GM21381 (cell line): ENCODE measurements around the gene TDRD9.
"Not testable (repeated sequence)": the region's sequence is repeated elsewhere in the genome, so short reads cannot be mapped to it uniquely, and the experiment has no call there.

Experiments used
- ATAC-seq: cut with Tn5 transposase; IDR thresholded peaks from one replicate; pipeline ENCODE4 v1.9.1; 2021; ENCODE audit warnings: mild to moderate bottlenecking, moderate library complexity; ENCODE audit not compliant: unreplicated experiment

Gene TDRD9

DNA sequence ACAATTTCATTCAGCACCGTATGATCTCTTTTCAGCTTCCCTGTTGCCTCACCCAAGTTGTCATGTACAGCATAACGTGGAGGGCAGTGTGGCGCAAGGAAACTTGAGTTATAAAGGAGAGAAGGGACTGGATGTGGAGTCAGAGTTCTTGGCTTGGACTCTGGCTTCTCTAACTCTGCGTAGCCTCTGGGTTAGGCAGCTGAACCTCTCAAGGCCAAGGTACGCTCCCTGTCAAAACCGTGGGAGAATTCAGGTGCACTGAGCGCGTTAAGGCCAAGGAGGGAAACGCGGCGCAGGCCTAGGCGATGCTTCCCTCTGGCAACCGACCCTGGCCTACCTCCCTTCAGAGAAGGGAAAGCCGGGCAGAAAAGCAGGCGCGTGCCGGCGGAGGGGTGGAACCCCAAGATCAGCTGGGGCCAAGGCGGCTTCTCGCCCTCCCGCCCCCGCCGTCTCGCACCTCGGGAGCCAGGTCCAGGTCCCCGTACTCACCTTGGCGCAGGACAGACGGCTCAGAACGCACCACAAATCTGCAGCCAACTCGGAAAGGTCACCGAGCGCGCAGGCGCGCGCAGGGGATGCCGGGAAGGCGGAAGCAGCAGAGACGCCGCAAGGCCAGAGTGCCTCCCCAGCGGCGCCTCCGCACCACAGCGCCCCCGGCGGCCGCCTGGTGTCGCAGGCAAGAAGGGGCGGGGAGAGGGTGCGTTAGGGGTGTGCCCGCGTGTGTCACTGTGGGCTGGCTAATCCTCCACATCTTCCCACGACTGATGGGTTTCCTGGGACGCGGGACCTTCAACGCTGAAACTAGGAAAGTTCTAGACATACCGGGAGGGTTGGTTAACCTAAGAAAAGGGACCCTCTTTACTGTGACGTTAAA lies 7.0 kb upstream of the TDRD9 start:
- ATAC-seq, result peak; percentile 97

DNA sequence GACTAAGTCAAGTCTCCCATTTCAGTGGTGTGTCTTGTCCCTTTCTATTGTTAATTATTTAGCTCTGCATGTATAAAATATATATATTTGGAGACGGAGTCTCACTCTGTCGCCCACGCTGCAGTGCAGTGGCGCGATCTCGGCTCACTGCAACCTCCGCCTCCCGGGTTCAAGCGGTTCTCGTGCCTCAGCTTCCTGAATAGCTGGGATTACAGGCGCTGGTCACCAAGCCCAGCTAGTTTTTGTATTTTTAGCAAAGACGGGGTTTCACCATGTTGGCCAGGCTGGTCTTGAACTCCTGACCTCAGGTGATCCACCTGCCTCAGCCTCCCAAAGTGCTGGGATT lies 6.4 kb upstream of the TDRD9 start:
- not testable (repeated sequence) for ATAC-seq

DNA sequence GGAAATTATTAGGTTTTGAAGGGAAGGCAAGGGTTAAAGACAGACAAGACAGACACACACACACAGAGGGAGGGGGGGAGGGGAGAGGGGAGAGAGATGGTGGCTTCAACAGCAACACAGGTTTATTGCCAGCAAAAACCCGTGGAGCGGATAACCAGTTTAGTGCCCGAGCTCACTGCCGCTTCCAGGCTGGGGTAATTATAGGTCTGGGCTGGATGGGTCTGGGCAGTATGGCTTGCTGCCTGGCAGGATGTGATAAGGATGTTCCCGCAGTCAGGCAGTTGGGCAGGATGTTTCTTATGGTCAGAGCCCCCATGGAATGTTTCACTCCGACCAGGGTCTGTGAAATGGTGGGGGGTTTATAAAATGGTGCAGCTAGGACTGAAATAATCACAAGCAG lies 4.4 kb upstream of the TDRD9 start:
- ATAC-seq, result no peak

DNA sequence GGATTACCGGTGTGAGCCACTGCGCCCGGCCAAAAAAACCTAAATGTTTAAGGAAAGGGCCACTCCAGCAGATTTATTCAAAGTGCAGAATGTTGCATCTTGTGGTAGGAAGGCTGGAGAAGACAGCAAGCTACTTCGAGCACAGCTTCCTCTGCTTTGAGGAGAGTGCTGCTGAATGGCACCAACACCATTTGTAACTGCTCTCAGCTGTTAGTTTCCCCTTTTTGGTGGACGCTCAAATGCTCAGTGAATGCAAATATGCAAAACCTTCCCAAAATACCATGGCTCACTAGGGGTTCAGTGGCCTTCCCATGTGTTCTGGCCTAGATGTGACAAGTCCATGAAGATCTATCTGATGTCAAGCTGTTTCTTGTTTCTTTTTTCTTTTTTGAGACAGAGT lies 2.9 kb upstream of the TDRD9 start:
- no peak for ATAC-seq

DNA sequence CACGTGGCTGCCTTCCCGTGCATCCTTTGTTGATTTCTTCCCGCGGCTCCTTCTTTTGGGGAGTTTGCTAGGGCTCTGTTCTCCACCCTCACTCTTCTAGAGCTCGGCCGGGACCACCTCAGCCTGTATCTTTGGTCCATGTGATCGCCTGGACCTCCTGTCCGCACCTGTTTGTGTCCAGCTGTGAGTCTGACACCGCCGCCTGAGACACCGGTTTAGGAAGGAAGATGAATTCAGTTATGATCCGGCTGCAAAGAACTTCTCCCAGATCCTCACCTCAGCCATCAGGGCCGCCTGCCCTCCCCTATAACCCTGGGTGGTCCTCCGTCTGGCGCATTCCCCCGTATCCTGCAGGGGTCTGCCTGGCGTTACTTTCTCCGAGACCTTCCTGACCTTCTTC lies 690 bp upstream of the TDRD9 start:
- ATAC-seq, result no peak

DNA sequence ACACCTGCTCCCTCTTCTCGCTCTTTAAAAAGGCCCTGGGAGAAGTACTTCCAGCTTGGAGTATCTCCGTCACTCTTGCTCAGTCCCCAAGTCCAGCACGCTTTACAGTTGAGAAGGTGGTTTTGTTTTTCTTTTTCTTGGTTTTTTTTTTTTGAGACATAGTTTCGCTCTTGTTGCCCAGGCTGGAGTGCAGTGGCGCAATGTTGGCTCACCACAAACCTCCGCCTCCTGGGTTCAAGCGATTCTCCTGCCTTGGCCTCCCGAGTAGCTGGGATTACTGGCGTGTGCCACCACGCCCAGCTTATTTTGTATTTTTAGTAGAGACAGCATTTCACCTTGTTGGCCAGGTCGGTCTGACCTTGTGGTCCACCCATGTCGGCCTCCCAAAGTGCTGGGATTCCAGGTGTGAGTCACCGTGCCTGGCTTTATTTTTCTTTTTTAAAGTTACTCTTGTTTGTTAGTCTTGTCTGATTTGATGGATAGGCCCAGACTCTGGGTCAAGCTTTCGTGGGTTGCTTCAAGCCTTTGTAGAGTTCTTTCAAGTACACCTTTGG lies 1.9 kb downstream of the TDRD9 start:
- ATAC-seq, result no peak

DNA sequence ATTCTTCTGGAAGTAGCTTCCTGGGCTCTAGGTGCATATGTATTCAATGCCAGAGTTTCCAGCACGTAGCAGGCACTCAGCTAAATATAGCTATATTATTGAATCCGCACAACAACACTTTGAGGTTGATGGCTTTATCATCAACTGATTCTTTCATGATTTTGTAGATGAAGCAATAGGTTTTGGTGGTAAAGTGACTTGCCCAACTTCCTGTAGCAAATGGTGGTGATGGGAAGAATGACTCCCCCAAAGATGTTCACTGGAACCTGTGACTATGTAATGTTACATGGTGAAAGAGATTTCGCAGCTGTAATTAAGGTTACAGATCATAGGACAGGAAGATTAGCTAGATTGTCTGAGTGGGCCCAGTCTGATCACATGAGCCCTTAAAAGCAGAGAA lies 3.2 kb downstream of the TDRD9 start:
- no peak for ATAC-seq

DNA sequence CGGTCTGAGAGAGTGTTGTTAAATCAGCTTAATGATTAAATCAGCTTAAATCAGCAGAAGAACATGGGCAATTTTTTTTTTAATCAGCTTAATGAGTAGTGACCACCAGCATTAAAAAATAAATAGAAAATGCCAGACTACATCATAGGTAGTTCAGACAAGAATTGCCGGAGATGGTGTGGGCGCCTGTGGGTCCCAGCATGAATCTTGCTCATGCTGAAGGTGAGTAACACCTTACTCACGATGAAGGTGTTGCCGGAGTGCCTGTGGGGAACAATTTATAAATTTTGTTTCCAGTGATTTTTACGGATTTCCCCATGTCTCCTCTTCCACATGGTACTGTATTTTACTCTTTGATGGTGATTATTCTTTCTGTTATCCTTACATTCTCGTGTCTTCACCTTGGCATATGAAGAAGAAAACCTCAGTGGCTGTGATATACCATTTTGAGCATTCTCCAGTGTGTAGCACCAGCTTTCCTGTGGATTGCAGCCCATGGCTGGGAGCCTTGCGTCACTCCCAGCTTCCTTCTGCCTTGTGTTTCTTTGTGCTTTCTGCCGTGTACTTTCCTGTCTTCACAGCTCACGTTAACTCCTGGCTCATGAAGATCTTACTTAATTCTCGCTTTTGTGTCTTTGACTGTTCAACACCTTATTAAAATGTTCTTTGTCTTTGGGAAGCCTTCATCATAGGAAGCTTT lies 4.7 kb downstream of the TDRD9 start:
- ATAC-seq, result no peak

DNA sequence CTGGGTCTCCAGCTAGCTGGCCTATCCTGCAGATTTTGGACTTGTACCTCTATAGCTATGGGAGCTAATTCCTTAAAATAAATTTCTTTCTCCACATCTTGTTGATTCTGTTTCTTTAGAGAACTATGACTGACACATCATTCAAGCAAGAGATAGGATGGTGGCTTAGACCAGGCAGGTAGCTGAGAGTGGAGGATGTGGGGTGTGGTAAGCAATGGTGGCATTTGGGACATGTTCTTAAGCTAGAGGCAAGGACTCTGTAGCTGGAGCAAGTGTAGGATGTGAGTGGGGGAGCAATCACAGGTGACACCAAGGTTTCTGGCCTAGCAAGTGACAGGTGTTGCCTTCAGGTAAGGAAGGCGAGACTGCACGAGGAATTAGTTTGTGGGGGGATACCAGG lies 6.8 kb downstream of the TDRD9 start:
- no peak for ATAC-seq

DNA sequence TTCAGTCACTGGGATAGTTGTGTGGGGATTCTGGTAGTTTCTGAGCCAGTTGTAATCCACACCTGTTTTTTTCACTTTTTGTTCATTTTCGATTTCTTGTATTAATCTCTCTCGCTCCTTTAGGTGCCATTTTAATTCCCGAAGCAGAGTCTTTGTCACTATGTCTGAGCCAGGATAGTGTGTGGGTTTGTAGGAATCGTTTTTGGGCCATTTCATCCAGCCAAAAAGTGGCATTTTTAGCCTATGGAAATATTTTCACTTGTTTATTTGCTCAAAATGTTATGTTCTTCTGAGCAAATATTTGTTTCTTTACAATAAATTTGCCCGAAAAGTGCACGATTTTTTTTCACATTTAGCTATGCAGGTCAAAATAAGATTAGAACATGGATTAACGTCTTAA lies 13.2 kb downstream of the TDRD9 start:
- no peak for ATAC-seq

DNA sequence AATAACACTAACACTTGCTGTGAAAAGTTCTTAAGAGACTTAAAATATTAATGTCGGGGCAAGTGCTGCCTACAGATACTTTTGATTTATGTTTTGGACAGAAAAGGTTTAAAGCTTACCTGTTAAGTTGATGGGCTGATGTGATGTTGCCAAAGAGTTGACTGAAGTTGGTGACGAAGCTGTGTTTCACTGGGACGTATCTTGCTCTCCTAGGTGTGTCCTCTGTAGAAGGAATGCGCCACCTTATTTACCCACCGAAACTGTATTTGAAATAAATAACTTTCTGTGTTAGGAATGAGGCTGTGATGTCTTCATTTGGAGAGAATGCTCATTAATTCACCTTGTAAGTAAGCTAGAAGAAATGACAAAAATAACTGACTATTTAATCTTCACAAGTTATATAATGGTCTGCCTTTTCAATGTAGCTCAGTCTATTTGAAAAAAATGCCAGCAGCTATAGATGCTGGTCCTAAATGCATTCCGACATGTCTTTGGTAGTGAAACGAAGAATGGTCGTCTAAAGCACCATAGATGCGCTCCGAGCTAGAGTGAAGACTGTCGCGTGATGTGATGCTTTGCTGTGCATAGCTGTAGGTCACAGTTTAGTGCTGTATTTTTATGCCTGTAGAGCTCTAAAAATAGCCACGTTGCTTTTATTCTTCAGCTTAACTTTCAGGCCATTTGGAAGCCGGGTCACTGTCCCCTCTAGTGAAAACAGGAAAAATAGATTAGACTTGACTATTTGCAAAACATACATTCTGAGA lies 13.9 kb downstream of the TDRD9 start, which contains the start of gene RD3L:
TSS of gene RD3L (minus strand) at position 557 of the 764 bp plus-strand sequence. CDS start 834 bp downstream, outside the sequence.
- no peak for ATAC-seq

DNA sequence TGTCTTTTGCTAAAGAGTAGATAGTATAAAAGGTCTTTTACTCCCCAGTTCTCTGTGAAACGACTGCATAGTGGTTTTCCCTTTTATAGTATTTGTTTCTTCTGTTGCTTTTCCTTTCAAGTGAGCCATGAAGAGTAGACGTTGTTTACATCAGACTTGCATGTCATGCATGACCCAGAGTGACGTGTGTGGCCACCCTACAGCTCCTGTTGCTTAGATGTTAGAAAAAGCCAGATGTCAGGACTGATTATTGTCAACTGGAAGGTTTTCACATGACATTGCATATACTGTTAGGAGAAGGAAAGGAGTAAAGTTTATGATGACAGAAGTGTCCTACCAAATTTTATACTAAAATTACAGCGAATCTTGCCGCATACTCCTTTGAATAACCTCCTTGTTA lies 15.4 kb downstream of the TDRD9 start:
- ATAC-seq, result no peak

DNA sequence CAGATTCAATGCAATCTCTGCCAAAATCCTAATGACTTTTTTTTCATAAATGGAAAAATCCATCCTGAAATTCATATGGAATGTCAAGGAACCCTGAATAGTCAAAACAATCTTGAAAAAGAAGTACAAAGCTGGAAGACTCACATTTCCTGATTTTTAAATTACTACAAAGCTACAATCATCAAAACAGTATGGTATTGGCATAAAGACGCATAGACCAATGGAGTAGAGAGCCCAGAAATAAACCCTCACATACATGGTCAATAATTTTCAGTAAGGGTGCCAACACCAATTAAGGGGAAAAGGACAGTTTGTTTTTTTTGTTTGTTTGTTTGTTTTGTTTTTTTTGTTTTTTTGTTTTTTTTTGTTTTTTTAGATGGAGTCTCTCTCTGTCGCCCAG lies 18.7 kb downstream of the TDRD9 start:
- ATAC-seq, result no peak

DNA sequence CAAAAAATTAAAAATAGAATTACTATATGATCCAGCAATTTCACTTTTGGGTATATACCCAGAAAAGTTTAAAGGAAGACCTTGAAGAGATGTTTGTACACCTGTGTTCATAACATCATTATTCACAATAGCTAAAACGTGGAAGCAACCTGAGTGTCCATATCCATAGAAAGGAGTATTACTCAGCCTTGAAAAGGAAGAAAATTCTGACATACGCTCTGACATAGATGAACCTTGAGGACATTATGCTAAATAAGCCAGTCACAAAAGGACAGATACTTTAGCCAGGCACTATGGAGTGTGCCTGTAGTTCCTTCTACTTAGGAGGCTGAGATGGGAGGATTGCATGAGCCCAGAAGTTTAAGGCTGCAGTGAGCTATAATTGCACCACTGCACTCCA lies 20.2 kb downstream of the TDRD9 start:
- no peak for ATAC-seq

DNA sequence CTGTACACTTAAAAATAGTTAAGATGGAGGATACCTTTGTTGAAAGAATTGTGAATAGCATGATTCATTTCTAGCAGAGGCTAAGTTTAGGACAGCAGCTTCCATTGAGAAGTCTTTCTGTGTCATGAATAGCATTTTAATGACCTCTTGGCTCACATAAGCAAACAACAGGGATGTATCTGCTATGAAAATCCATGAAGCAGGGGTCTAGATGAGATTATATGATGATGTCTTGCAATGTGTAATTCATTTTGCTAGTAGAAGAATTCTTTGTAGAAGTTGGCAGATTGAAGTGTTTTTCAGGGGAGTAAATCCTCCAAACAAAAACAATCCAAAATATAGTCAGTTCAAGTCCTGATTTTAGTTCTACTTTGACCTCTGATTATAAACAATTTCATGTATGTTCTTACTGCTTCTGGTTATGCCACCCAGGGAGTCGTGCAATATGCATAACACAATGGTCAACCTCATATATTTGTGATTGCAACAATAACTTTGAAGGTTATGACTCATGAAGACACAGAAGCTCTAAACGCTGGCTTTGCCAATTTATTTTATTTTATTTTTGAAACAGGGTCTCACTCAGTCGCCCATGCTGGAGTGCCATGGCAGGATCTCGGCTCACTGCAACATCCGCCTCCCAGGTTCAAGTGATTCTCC lies 21.0 kb downstream of the TDRD9 start:
- ATAC-seq, result no peak

DNA sequence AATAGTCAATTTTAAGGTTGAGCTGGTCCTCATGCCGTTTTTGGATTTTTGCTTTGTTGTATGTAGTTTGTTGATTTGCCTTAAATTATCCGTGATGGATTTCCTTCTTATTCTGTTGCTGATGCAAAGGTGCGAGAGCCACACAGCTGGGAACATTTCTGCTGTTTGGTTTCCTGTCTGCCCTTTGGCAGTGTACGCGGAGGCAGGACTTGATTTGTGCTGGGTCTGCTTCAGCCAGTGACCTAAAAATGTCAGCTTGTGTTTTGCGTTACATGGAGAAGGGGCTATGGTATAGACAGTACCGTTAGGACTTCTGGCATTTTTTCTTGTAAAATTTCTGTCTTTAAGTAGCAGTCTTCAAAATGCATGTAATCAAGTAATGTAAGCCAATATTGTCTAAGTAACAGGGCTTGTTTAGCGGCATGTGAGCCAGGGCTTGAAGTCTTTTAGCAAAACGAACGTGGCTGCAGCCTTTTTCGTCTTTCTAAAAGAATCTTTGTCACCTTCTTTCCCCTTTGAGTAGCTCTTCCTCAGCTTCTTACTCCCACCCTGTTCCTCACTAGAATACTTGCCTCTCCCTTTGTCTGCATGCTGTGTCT lies 32.3 kb downstream of the TDRD9 start:
- no peak for ATAC-seq

DNA sequence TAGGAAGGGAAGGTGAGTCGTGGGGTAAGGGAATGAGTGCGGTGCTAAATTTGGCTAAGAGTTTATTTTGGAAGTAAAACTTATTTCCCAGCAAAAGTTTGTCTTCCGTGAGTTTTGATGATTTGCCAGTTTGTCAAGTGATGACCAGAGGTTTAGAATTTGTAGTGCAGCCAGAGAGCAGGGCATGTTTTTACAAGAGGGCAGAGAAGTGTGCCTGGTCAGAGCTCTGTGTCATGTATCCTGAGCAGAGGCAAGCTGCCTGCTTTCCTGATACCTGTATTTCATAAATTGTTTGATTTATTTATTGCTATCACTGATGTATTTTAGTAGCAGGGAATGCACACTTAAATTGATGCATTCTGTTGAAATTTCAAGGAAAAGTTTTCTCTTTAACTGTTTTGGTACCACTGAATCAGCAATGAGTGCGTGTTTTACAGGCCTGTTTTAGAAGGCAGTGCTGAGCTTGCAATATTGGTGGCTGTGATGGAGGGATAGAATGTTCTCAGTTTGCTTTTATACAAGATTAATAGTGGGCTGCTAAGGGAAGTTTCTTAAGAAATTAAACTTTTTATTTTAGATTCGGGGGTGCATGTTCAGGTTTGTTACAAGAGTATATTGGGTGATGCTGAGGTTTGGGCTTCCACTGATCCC lies 33.8 kb downstream of the TDRD9 start:
- no peak for ATAC-seq

DNA sequence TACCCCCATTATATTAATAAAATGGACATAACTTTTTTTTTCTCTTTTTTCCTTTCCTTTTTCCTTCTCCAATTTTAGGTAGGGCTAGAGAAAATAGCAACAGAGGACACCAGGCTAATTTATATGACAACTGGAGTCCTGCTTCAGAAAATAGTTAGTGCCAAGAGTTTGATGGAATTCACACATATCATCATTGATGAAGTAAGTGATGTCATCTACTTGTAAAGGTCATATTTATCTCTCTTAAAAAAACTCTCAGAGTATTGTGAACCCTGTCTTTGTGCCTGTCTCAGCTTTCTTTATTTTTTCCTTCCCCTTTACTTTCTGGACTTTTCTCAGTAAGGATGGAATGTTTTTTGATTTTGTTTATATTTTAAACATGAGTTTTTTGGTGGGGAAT lies 38.4 kb downstream of the TDRD9 start:
- ATAC-seq, result no peak

DNA sequence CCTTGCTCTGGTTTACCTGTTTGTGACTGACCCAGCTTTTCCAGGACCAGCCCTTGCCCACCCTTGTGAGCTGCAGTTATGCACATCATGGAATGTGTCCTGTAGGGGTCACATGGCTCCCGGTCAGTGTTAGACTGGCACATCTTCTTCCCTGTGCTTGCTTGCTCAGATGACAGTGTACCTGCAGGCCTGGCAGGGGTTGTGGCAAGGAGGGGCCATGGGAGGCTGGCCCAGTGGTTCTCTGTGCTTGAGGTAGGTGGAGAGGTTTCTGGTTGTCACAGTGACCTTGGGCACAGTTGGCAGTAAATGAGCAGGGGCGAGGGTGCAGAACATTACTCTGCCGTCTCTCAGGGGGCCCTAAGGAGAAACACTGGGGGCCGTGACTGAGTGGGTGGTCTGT lies 41.7 kb downstream of the TDRD9 start:
- ATAC-seq, result no peak

DNA sequence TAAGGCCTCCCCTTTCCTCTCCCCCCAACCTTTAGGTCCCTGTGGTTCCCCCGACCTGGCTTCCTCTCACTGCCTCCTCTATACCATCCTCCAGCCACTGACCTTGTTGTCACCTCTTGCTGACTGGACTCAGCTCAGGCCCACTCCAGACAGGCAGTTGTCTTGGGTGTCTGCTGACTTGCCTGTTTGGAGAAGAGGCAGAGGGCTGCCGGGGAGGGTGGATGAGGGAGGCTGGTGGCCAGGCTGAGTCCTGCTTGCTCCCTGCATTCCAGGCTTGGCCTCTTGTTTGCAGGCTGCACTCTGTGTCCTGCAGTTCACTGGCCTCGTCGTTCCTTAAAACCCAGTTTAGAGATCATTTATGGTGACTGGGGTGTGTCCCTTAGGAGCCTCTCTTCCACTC lies 45.1 kb downstream of the TDRD9 start:
- ATAC-seq, result no peak
